MM.1S (cell line): ENCODE results near the gene TECRL.

Source experiments
- DNase-seq: peaks from one replicate; pipeline ENCODE4 v3.0.0-alpha.2; 2015
- H2AFZ ChIP-seq: fragments of 300-600 bp; sonication (generic); 2 replicates; pipeline ENCODE4 v1.6.0; 2016; ENCODE audit warnings: antibody characterized with exemption, low read length
- H3F3A ChIP-seq: fragments of 300-600 bp; sonication (generic); 2 replicates; pipeline ENCODE4 v1.6.1; 2016; ENCODE audit warnings: mild to moderate bottlenecking, antibody characterized with exemption, low read length, moderate library complexity, mixed read lengths; ENCODE audit not compliant: insufficient read depth
- H3K27ac ChIP-seq: fragments of 300-600 bp; sonication (generic); 2 replicates; pipeline ENCODE4 v1.5.1; 2016; ENCODE audit warnings: mild to moderate bottlenecking, low read length
- H3K27me3 ChIP-seq: fragments of 300-600 bp; sonication (generic); replicated peaks from 2 replicates; pipeline ENCODE4 v1.6.0; 2016; ENCODE audit warnings: low read length; ENCODE audit not compliant: insufficient read depth
- H3K36me3 ChIP-seq: fragments of 300-600 bp; sonication (generic); replicated peaks from 2 replicates; pipeline ENCODE4 v1.6.1; 2016; ENCODE audit warnings: mild to moderate bottlenecking, low read length, mixed read lengths; ENCODE audit not compliant: insufficient read depth
- H3K4me1 ChIP-seq: fragments of 300-600 bp; sonication (generic); 2 replicates; pipeline ENCODE4 v1.6.1; 2016; ENCODE audit warnings: low read length, mixed read lengths
- H3K4me2 ChIP-seq: fragments of 300-600 bp; sonication (generic); 2 replicates; pipeline ENCODE4 v1.6.0; 2016; ENCODE audit warnings: low read depth, low read length
- H3K4me3 ChIP-seq: fragments of 300-600 bp; sonication (generic); 2 replicates; pipeline ENCODE4 v1.5.1; 2016; ENCODE audit warnings: low read length, mixed read lengths
- H3K79me2 ChIP-seq: fragments of 300-600 bp; sonication (generic); 2 replicates; pipeline ENCODE4 v1.6.1; 2016; ENCODE audit warnings: mixed run types, low read length, mixed read lengths
- H3K9ac ChIP-seq: fragments of 300-600 bp; sonication (generic); 2 replicates; pipeline ENCODE4 v1.6.1; 2016; ENCODE audit warnings: low read length, mixed read lengths
- H3K9me2 ChIP-seq: fragments of 300-600 bp; sonication (generic); replicated peaks from 2 replicates; pipeline ENCODE4 v1.6.1; 2016; ENCODE audit warnings: mild to moderate bottlenecking, low read length, mixed read lengths; ENCODE audit not compliant: insufficient read depth
- H3K9me3 ChIP-seq: fragments of 300-600 bp; sonication (generic); replicated peaks from 2 replicates; pipeline ENCODE4 v1.6.1; 2016; ENCODE audit warnings: mild to moderate bottlenecking, low read length, mixed read lengths; ENCODE audit not compliant: insufficient read depth
- H4K20me1 ChIP-seq: fragments of 300-600 bp; sonication (generic); 2 replicates; pipeline ENCODE4 v1.6.1; 2016; ENCODE audit warnings: mild to moderate bottlenecking, low read length, moderate library complexity, mixed read lengths; ENCODE audit not compliant: insufficient read depth
- EZH2 ChIP-seq: fragments of 300-600 bp; sonication (generic); optimal IDR thresholded peaks from 2 replicates; pipeline ENCODE3; 2017; ENCODE audit warnings: low read depth, mild to moderate bottlenecking, antibody characterized with exemption, low read length, mixed read lengths
- EZH2phosphoT487 ChIP-seq: fragments of 300-600 bp; sonication (generic); IDR thresholded peaks from 2 replicates; pipeline ENCODE4 v1.6.1; 2018; ENCODE audit warnings: antibody characterized with exemption, low read length
- TF ChIP-seq, protein P1 (sequence below): fragments of 300-600 bp; sonication (generic); IDR thresholded peaks from 2 replicates; pipeline ENCODE4 v1.5.1; 2016; ENCODE audit warnings: antibody characterized with exemption, low read length, mixed read lengths

The TECRL gene

GRCh38 chr4:64399313-64400109, 9.7 kb downstream of the TECRL start:
- no peaks in the 10 kb centered on the region for H3K27me3 ChIP-seq
- H3K9me2 ChIP-seq, result no peaks in the 10 kb centered on the region
- DNase-seq, result no peak
- no peak overlapping the region for H3K9ac ChIP-seq
- no peak overlapping the region for H3K4me2 ChIP-seq
- no peaks in the 10 kb centered on the region for H3K36me3 ChIP-seq
- TF ChIP-seq EZH2, result no peak
- TF ChIP-seq, protein P1, sequence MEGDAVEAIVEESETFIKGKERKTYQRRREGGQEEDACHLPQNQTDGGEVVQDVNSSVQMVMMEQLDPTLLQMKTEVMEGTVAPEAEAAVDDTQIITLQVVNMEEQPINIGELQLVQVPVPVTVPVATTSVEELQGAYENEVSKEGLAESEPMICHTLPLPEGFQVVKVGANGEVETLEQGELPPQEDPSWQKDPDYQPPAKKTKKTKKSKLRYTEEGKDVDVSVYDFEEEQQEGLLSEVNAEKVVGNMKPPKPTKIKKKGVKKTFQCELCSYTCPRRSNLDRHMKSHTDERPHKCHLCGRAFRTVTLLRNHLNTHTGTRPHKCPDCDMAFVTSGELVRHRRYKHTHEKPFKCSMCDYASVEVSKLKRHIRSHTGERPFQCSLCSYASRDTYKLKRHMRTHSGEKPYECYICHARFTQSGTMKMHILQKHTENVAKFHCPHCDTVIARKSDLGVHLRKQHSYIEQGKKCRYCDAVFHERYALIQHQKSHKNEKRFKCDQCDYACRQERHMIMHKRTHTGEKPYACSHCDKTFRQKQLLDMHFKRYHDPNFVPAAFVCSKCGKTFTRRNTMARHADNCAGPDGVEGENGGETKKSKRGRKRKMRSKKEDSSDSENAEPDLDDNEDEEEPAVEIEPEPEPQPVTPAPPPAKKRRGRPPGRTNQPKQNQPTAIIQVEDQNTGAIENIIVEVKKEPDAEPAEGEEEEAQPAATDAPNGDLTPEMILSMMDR, result no peak
- H3K27ac ChIP-seq, result no peak overlapping the region
- H3K4me1 ChIP-seq, result no peaks in the 10 kb centered on the region
- no peaks in the 10 kb centered on the region for H3K79me2 ChIP-seq
- H4K20me1 ChIP-seq, result no peaks in the 10 kb centered on the region
- H3F3A ChIP-seq, result no peaks in the 10 kb centered on the region
- H3K9me3 ChIP-seq, result no peaks in the 10 kb centered on the region
- H2AFZ ChIP-seq, result no peak overlapping the region
- no peak overlapping the region for H3K4me3 ChIP-seq

GRCh38 chr4:64394469-64394868, 14.8 kb downstream of the TECRL start:
- no peaks in the 10 kb centered on the region for H4K20me1 ChIP-seq
- H3K79me2 ChIP-seq, result no peaks in the 10 kb centered on the region
- H3K4me2 ChIP-seq, result no peak overlapping the region
- H3K4me3 ChIP-seq, result no peak overlapping the region
- no peaks in the 10 kb centered on the region for H3K36me3 ChIP-seq
- no peaks in the 10 kb centered on the region for H3K9me3 ChIP-seq
- TF ChIP-seq EZH2 (no peak), EZH2phosphoT487 (no peak)
- TF ChIP-seq, protein P1, result no peak
- no peak overlapping the region for H3K27ac ChIP-seq
- no peaks in the 10 kb centered on the region for H3K27me3 ChIP-seq
- H2AFZ ChIP-seq, result no peak overlapping the region
- H3K9me2 ChIP-seq, result no peaks in the 10 kb centered on the region
- no peaks in the 10 kb centered on the region for H3K4me1 ChIP-seq
- no peaks in the 10 kb centered on the region for H3F3A ChIP-seq
- no peak for DNase-seq
- no peak overlapping the region for H3K9ac ChIP-seq

DNA sequence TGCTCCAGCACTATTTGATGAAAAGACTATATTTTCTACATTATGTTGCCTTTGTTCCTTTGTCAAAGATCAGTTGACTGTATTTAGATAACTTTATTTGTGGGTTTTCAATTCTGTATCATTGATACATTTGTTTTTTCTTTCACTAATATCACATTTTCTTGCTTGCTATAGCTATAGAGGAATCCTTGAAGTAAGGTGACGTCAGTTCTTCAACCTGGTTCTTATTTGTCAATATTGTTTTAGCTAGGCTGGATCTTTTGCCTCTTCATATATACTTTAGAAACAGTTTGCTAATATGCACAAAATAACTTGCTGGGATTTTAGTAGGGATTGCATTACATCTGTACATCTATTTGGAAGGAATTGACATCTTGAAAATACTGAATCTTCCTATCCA, 21.0 kb downstream of the TECRL start:
- no peaks in the 10 kb centered on the region for H3F3A ChIP-seq
- H3K4me3 ChIP-seq, result no peak overlapping the region
- TF ChIP-seq, protein P1, result no peak
- no peak for TF ChIP-seq EZH2
- TF ChIP-seq EZH2phosphoT487, result no peak
- no peaks in the 10 kb centered on the region for H4K20me1 ChIP-seq
- DNase-seq, result no peak
- no peaks in the 10 kb centered on the region for H3K27me3 ChIP-seq
- no peaks in the 10 kb centered on the region for H3K9me3 ChIP-seq
- H3K4me1 ChIP-seq, result no peaks in the 10 kb centered on the region
- H3K9me2 ChIP-seq, result no peaks in the 10 kb centered on the region
- no peak overlapping the region for H3K9ac ChIP-seq
- no peak overlapping the region for H2AFZ ChIP-seq
- H3K36me3 ChIP-seq, result no peaks in the 10 kb centered on the region
- H3K27ac ChIP-seq, result no peak overlapping the region
- H3K4me2 ChIP-seq, result no peak overlapping the region
- no peaks in the 10 kb centered on the region for H3K79me2 ChIP-seq
